ENCODE results near the gene CACNB3.
A peak's percentile ranks its signal among the peaks of the same experiment; 100 is the strongest.

The CACNB3 gene

GRCh38 chr12:48817873-48818830 lies at the start of gene CACNB3:
Gene CACNB3, plus strand, starts transcription at chr12:48818496. Its CDS starts 434 bp downstream, at chr12:48818930.
- peak; percentile 53 for DNase-seq

GRCh38 chr12:48768736-48769135 lies 49.6 kb upstream of the CACNB3 start:
- no peak for DNase-seq

- no peak for DNase-seq
Measured at GRCh38 chr12:48770756-48771155, 47.5 kb upstream of the CACNB3 start.

GRCh38 chr12:48771588-48772112 lies 46.6 kb upstream of the CACNB3 start:
- DNase-seq: no peak

- DNase-seq: no peak
Measured at GRCh38 chr12:48773686-48774085, 44.6 kb upstream of the CACNB3 start.

- DNase-seq: no peak
Measured at GRCh38 chr12:48774516-48774915, 43.8 kb upstream of the CACNB3 start.

GRCh38 chr12:48775299-48775698 lies 43.0 kb upstream of the CACNB3 start:
- no peak for DNase-seq

- DNase-seq: no peak
Measured at GRCh38 chr12:48775991-48776649, 42.2 kb upstream of the CACNB3 start.

- no peak for DNase-seq
Measured at GRCh38 chr12:48776956-48777355, 41.3 kb upstream of the CACNB3 start.

GRCh38 chr12:48777501-48778400 lies 40.5 kb upstream of the CACNB3 start:
- DNase-seq: no peak

GRCh38 chr12:48779869-48780268 lies 38.4 kb upstream of the CACNB3 start:
- peak; percentile 93 for DNase-seq

- no peak for DNase-seq
Measured at GRCh38 chr12:48780381-48781025, 37.8 kb upstream of the CACNB3 start.

- no peak for DNase-seq
Measured at GRCh38 chr12:48781750-48782456, 36.4 kb upstream of the CACNB3 start.

- no peak for DNase-seq
Measured at GRCh38 chr12:48782457-48783395, 35.6 kb upstream of the CACNB3 start.

- DNase-seq: no peak
Measured at GRCh38 chr12:48783432-48783831, 34.9 kb upstream of the CACNB3 start.

- DNase-seq: no peak
Measured at GRCh38 chr12:48786591-48787544, 31.4 kb upstream of the CACNB3 start.

GRCh38 chr12:48787791-48788523 lies 30.3 kb upstream of the CACNB3 start:
- DNase-seq: no peak

GRCh38 chr12:48788524-48788853 lies 29.8 kb upstream of the CACNB3 start:
- DNase-seq: no peak

Measured in fibroblast of upper back skin (primary cell).